Panc1 (cell line): ENCODE results near the gene C15orf39. TPM values are rescaled to one million over a fixed set of nuclear protein-coding genes. Genes with fewer than 3 reads are reported as not detected.
"Not testable (repeated sequence)": the region's sequence is repeated elsewhere in the genome, so short reads cannot be mapped to it uniquely, and the experiment has no call there.

Experiments used
- ATAC-seq: fragments of 200-7000 bp; cut with Tn5 transposase; 2 replicates; pipeline ENCODE4 v1.9.1; 2020; ENCODE audit warnings: mild to moderate bottlenecking, moderate library complexity
- BruUV-seq: library from RNA; stranded (reverse); fragments of 400-500 nt; replicated peaks from 2 replicates; lab custom pipeline; 2021; lab: Mats Ljungman, UMichigan
- CTCF ChIA-PET: fragments of 300-600 bp; sonication (Branson Sonifier 250); formaldehyde crosslinking; loops from one replicate; lab custom pipeline; 2022; ENCODE audit warnings: antibody characterized with exemption; lab: Charles Lee
- POLR2A ChIA-PET: fragments of 300-600 bp; sonication (Branson Sonifier 250); formaldehyde crosslinking; loops from one replicate; lab custom pipeline; 2022; ENCODE audit warnings: antibody characterized with exemption; lab: Charles Lee
- DNase-seq: peaks from one replicate; pipeline ENCODE4 v3.0.0-alpha.2; 2010; ENCODE audit warnings: low read depth, low spot score
- H3K27ac ChIP-seq: 2 replicates; pipeline ENCODE4 v1.5.1; 2011; ENCODE audit warnings: mild to moderate bottlenecking, low read length, inconsistent platforms
- H3K27me3 ChIP-seq: fragments of 200-500 bp; sonication (Bioruptor generic); 2 replicates; pipeline ENCODE4 v1.6.0; 2014; ENCODE audit warnings: low read length, inconsistent platforms; ENCODE audit not compliant: control insufficient read depth, insufficient read depth
- H3K36me3 ChIP-seq: fragments of 200-500 bp; sonication (Bioruptor generic); 2 replicates; pipeline ENCODE4 v1.5.1; 2014; ENCODE audit warnings: inconsistent platforms, mild to moderate bottlenecking, low read length, moderate library complexity; ENCODE audit not compliant: control insufficient read depth, insufficient read depth
- H3K4me1 ChIP-seq: 2 replicates; pipeline ENCODE4 v1.5.1; 2011; ENCODE audit warnings: inconsistent platforms, mild to moderate bottlenecking, low read length, moderate library complexity; ENCODE audit not compliant: control insufficient read depth, insufficient read depth
- H3K4me3 ChIP-seq, 2 experiments: 2 replicates each; pipeline ENCODE4 v1.5.1; 2011 to 2012; ENCODE audit warnings: low read depth in 2 of 2, low read length in 2 of 2, mild to moderate bottlenecking in 2 of 2, inconsistent platforms in 1 of 2, moderate library complexity in 1 of 2
- H3K9me3 ChIP-seq: fragments of 200-500 bp; sonication (Bioruptor generic); 2 replicates; pipeline ENCODE4 v1.5.1; 2014; ENCODE audit warnings: low read depth, mild to moderate bottlenecking, inconsistent platforms, low read length, moderate library complexity; ENCODE audit not compliant: control insufficient read depth, insufficient read depth
- POLR2AphosphoS5 ChIP-seq: IDR thresholded peaks from 2 replicates; pipeline ENCODE4 v1.6.1; 2012; ENCODE audit warnings: mild to moderate bottlenecking, low read depth, low read length, moderate library complexity
- SIN3A ChIP-seq: IDR thresholded peaks from 2 replicates; pipeline ENCODE4 v1.6.1; 2012; ENCODE audit warnings: low read depth, mild to moderate bottlenecking, low read length, moderate library complexity, borderline replicate concordance; ENCODE audit not compliant: insufficient read depth
- TCF7L2 ChIP-seq: IDR thresholded peaks from 2 replicates; pipeline ENCODE4 v1.6.1; 2011; ENCODE audit warnings: mild to moderate bottlenecking, low read depth, low read length, inconsistent platforms
- in situ Hi-C: cut with HindIII; loops from 2 replicates; pipeline ENCODE4 v1.10.0; 2016; ENCODE audit warnings: low sequenced_read_pairs, low pct_unique_long_range_greater_than_20kb
- intact Hi-C: fragments of 100-400 bp; cut with micrococcal nuclease; formaldehyde crosslinking; loops from one replicate; pipeline ENCODE4 v1.10.0; 2022; ENCODE audit not compliant: unreplicated experiment
- total RNA-seq: library from RNA; stranded (reverse); gene quantifications from one replicate; pipeline ENCODE4 v1.2.1, GENCODE V29; 2021; ENCODE audit not compliant: unreplicated experiment
- TF ChIP-seq, protein P1 (sequence below): fragments of 450-650 bp; IDR thresholded peaks from 2 replicates; pipeline ENCODE4 v1.5.1; 2017; ENCODE audit warnings: mild to moderate bottlenecking
- TF ChIP-seq, protein P2 (sequence below), 2 experiments: IDR thresholded peaks; 2 replicates each; pipeline ENCODE4 v1.6.1; 2011 to 2012; ENCODE audit warnings: low read depth in 2 of 2, control low read depth in 1 of 2, low read length in 1 of 2, mild to moderate bottlenecking in 1 of 2, moderate library complexity in 1 of 2; ENCODE audit not compliant: insufficient read depth in 1 of 2

C15orf39 gene
- total RNA-seq, 1 experiment from 2014 or later: 17.6 TPM

- no peaks in the 10 kb centered on the region for H3K9me3 ChIP-seq
- in situ Hi-C loops: no loop called here
- no TSS peak for BruUV-seq
- no peaks in the 10 kb centered on the region for H3K36me3 ChIP-seq
- H3K4me3 ChIP-seq: no peak overlapping the region
- CTCF ChIA-PET: no interaction called here
- POLR2A ChIA-PET: no interaction called here
- intact Hi-C loops: no loop called here
- H3K27ac ChIP-seq: no peak overlapping the region
- H3K4me1 ChIP-seq: no peaks in the 10 kb centered on the region
- ATAC-seq (no peak), DNase-seq (no peak)
- no peaks in the 10 kb centered on the region for H3K27me3 ChIP-seq
- no peak for TF ChIP-seq POLR2AphosphoS5
- TF ChIP-seq, protein P1, sequence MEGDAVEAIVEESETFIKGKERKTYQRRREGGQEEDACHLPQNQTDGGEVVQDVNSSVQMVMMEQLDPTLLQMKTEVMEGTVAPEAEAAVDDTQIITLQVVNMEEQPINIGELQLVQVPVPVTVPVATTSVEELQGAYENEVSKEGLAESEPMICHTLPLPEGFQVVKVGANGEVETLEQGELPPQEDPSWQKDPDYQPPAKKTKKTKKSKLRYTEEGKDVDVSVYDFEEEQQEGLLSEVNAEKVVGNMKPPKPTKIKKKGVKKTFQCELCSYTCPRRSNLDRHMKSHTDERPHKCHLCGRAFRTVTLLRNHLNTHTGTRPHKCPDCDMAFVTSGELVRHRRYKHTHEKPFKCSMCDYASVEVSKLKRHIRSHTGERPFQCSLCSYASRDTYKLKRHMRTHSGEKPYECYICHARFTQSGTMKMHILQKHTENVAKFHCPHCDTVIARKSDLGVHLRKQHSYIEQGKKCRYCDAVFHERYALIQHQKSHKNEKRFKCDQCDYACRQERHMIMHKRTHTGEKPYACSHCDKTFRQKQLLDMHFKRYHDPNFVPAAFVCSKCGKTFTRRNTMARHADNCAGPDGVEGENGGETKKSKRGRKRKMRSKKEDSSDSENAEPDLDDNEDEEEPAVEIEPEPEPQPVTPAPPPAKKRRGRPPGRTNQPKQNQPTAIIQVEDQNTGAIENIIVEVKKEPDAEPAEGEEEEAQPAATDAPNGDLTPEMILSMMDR: no peak
- TF ChIP-seq, protein P2, sequence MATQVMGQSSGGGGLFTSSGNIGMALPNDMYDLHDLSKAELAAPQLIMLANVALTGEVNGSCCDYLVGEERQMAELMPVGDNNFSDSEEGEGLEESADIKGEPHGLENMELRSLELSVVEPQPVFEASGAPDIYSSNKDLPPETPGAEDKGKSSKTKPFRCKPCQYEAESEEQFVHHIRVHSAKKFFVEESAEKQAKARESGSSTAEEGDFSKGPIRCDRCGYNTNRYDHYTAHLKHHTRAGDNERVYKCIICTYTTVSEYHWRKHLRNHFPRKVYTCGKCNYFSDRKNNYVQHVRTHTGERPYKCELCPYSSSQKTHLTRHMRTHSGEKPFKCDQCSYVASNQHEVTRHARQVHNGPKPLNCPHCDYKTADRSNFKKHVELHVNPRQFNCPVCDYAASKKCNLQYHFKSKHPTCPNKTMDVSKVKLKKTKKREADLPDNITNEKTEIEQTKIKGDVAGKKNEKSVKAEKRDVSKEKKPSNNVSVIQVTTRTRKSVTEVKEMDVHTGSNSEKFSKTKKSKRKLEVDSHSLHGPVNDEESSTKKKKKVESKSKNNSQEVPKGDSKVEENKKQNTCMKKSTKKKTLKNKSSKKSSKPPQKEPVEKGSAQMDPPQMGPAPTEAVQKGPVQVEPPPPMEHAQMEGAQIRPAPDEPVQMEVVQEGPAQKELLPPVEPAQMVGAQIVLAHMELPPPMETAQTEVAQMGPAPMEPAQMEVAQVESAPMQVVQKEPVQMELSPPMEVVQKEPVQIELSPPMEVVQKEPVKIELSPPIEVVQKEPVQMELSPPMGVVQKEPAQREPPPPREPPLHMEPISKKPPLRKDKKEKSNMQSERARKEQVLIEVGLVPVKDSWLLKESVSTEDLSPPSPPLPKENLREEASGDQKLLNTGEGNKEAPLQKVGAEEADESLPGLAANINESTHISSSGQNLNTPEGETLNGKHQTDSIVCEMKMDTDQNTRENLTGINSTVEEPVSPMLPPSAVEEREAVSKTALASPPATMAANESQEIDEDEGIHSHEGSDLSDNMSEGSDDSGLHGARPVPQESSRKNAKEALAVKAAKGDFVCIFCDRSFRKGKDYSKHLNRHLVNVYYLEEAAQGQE (IDR thresholded peaks at IDR 0.05; ENCODE audit: insufficient read depth in 1 of 2, low read depth in 2 of 2, low read length in 1 of 2): no peak
- no peak for TF ChIP-seq SIN3A
- no peak for TF ChIP-seq TCF7L2
Observed at GRCh38 chr15:75164625-75165350, 36.9 kb upstream of the C15orf39 start.

GRCh38 chr15:75166489-75167063, 35.1 kb upstream of the C15orf39 start:
- BruUV-seq, in situ Hi-C loops, POLR2A ChIA-PET, H3K9me3 ChIP-seq, H3K27ac ChIP-seq, H3K27me3 ChIP-seq, H3K4me3 ChIP-seq, H3K4me1 ChIP-seq, H3K36me3 ChIP-seq, intact Hi-C loops, DNase-seq, CTCF ChIA-PET, ATAC-seq: not testable (repeated sequence)
